Measurements from ENCODE around the gene GADD45A.

GADD45A gene

DNA sequence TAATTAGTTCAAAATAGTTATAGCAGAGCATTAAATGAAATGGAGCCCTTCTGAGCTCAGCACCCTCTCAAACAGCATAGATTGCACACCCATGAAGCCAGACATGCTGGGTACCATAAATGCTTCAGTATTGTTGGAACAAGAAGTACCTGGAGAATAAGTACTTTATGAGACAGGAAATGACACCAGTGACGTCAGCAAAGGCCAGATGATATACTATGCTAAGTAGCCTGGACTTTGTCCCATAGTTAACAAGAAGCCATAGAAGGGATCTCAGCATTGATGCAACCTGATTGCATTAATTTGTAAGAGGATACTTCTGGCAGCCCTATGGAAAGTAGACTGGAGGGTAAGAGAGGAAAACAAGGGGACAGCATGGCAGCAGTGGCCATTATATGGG is 16.3 kb upstream of the GADD45A start:
- TF ChIP-seq ZFX (IDR thresholded peaks at IDR 0.05; ENCODE audit: borderline replicate concordance) = no peak
- TF ChIP-seq, protein P1, sequence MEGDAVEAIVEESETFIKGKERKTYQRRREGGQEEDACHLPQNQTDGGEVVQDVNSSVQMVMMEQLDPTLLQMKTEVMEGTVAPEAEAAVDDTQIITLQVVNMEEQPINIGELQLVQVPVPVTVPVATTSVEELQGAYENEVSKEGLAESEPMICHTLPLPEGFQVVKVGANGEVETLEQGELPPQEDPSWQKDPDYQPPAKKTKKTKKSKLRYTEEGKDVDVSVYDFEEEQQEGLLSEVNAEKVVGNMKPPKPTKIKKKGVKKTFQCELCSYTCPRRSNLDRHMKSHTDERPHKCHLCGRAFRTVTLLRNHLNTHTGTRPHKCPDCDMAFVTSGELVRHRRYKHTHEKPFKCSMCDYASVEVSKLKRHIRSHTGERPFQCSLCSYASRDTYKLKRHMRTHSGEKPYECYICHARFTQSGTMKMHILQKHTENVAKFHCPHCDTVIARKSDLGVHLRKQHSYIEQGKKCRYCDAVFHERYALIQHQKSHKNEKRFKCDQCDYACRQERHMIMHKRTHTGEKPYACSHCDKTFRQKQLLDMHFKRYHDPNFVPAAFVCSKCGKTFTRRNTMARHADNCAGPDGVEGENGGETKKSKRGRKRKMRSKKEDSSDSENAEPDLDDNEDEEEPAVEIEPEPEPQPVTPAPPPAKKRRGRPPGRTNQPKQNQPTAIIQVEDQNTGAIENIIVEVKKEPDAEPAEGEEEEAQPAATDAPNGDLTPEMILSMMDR (IDR thresholded peaks at IDR 0.05) = no peak
- no peak overlapping the region for H3K27ac ChIP-seq

DNA sequence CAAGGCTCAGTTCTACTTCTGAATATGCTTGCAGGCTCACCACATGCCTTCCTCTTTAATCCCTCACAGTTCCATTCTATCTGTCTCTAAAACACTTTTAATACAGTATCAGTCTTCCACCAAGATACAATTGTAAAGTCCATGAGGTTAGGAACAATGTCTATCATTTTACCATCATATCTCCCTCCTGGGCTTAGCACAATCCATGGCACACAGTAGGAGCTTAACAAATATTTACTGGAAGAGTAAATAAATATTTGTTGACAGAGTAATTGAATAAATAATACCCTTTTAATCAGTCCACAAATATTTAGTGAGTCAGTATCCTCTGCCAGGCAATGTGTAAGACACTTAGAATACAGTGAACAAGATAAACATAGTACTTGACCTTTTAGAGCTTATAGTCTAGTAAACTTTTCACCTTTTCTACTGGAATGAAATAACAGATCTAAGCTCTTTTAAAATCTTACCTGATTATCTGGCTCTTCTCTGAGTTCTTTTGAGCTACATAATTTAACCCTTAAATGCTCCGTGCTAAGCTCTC is 12.7 kb upstream of the GADD45A start:
- TF ChIP-seq, protein P1 (IDR thresholded peaks at IDR 0.05) = no peak
- TF ChIP-seq ZFX (IDR thresholded peaks at IDR 0.05; ENCODE audit: borderline replicate concordance) = no peak
- no peak overlapping the region for H3K27ac ChIP-seq

DNA sequence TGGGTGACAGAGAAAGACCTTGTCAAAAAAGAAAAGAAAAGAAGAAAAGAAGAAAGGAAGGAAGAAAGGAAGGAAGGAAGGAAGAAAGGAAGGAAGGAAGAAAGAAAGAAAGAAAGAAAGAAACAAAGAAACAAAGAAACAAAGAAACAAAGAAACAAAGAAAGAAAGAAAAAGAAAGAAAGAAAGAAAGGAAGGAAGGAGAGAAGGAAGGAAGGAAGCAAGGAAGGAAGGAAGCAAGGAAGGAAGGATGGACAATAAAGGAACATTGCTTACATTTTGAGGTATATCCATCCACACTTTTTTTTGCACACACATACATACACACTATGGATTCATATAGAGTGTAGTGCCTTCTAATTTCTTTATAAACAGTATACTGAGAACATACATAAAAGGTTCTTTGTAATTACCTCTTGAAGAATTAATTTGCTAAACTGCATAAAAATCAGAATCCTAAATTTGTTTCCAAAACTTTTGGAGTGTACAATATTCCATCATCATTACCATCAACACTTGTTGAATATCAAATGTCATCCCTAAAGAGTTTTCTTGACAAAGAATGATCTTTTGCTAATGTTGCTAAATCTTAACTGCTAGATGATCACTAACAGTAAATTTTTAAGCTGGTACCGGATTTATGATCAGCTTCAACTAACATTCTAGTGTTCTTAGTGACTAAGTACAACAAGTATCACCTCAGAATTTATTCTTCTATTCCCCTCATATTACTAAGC is 11.4 kb upstream of the GADD45A start:
- TF ChIP-seq, protein P1 (IDR thresholded peaks at IDR 0.05) = no peak
- TF ChIP-seq ZFX (IDR thresholded peaks at IDR 0.05; ENCODE audit: borderline replicate concordance) = no peak
- no peak overlapping the region for H3K27ac ChIP-seq

DNA sequence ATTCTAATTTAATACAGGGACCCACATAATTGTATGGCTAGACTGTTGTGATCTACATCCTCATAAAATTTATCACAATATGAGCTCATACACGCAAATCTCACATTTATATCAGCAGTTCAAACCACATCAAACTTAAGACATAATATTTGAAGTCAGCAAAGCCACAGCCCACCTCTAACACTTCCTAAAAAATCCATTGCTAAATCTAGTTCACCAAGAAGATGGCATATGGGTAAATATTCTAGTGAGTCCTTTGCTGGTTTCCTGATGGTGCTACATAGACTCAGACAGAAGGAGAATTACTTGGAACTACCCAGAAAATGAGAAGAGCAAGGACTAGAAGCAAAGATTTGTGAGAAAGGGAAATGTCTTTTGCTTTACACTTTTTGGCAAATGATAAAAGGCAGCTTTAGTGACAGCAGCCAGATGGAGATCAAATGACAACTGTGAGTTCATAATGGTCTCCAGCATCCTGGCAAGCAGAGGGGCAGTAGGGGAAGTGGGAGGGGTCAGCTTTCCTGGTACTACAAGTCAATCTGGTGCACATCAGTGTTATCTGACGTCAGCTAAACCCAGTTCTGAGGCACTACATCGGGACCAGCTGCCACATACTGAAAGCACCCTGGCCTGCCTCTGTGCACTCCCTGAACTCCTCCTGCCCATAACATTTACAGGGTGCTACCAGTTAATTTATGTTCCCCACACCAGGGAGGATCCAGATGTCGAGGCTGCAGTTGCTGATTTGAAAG is 10.6 kb upstream of the GADD45A start:
- no peak overlapping the region for H3K27ac ChIP-seq
- TF ChIP-seq ZFX (IDR thresholded peaks at IDR 0.05; ENCODE audit: borderline replicate concordance) = no peak
- TF ChIP-seq, protein P1 (IDR thresholded peaks at IDR 0.05) = no peak

DNA sequence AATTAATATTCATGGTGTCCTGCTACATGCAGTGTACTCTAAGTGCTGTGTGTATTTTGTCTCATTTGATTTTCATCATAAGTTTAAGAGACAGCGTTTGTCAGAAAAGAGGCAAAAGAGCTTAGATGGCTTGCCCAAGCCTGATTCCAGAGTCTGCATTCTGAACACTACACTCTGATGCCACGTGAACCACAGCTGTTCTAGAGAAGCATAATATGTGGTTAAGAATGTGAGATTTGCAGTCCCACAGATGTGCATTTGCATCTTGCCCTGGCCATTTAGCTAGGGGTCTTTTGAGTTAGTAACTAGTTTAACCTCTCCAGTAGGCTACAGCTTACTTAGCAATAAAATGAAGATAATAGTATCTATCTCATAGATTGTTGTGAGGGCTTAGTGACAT is 9.2 kb upstream of the GADD45A start:
- H3K27ac ChIP-seq = no peak overlapping the region
- TF ChIP-seq, protein P1 (IDR thresholded peaks at IDR 0.05) = no peak
- TF ChIP-seq ZFX (IDR thresholded peaks at IDR 0.05; ENCODE audit: borderline replicate concordance) = no peak

DNA sequence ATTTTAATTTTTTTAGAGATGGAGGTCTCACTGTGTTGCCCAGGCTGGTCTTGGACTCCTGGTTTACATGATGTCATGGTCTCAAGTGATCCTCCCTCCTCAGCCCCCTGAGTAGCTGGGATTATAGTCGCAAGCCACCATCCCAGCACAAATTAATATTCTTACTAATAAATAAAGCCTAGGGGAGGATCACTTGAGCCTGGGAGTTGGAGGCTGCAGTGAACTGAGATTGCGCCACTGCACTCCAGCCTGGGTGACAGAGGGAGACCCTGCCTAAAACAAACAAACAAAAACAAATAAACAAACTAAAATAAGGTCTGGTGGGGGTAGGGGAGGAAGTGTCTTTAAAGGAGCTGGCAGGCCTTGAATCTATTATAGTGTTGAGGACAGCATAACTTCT is 8.7 kb upstream of the GADD45A start:
- H3K27ac ChIP-seq = no peak overlapping the region
- TF ChIP-seq, protein P1 (IDR thresholded peaks at IDR 0.05) = no peak
- TF ChIP-seq ZFX (IDR thresholded peaks at IDR 0.05; ENCODE audit: borderline replicate concordance) = no peak

DNA sequence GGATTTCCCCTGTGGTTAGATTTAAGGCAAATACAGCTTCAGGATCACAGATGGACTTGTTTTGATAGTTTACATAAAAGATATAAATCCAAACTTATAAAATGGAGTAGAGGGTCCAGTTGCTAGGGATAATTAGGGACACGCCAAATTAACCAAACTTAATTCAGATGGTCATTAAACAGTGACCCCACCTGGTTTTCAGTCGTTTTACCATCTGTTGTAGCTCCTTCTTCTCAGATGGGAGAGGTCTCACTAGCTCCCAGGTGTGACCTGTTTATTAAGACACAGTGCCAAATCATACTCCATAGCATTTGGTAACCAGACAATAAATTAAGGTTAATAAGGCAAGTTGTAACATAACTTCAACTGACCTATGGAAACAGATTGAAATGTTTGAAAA is 8.1 kb upstream of the GADD45A start:
- no peak overlapping the region for H3K27ac ChIP-seq
- TF ChIP-seq, protein P1 (IDR thresholded peaks at IDR 0.05) = no peak
- TF ChIP-seq ZFX (IDR thresholded peaks at IDR 0.05; ENCODE audit: borderline replicate concordance) = no peak
